ENCODE measurements around the gene ARRDC4. TPM values are rescaled to one million over a fixed set of nuclear protein-coding genes. Genes with fewer than 3 reads are reported as not detected.

ARRDC4 gene
- polyA plus RNA-seq, 1 experiment: 39.6 TPM

- Histone ChIP-seq H3K36me3 (ENCODE audit: control insufficient read depth, insufficient read depth, low read length) (no peaks in the 10 kb centered on the region), H3K4me3 (ENCODE audit: low read depth, low read length) (no peak overlapping the region), H3K27me3 (ENCODE audit: control insufficient read depth, insufficient read depth, low read length) (no peaks in the 10 kb centered on the region)
- POLR2A ChIA-PET: no interaction called here
- DNase-seq (ENCODE audit: low read depth): no peak
- TF ChIP-seq CTCF (IDR thresholded peaks at IDR 0.05; ENCODE audit: insufficient read depth, low read depth, low read length): no peak
- CTCF ChIA-PET: no interaction called here
Measured at GRCh38 chr15:98001663-98002194, 41.2 kb downstream of the ARRDC4 start.

- H3K36me3 ChIP-seq (ENCODE audit: control insufficient read depth, insufficient read depth, low read length): no peaks in the 10 kb centered on the region
- H3K27me3 ChIP-seq (ENCODE audit: control insufficient read depth, insufficient read depth, low read length): no peaks in the 10 kb centered on the region
- no peak overlapping the region for H3K4me3 ChIP-seq (ENCODE audit: low read depth, low read length)
- ChIA-PET POLR2A (no interaction called here), CTCF (no interaction called here)
- no peak for TF ChIP-seq CTCF (IDR thresholded peaks at IDR 0.05; ENCODE audit: insufficient read depth, low read depth, low read length)
- DNase-seq (ENCODE audit: low read depth): no peak
Measured at GRCh38 chr15:98002419-98002818, 41.9 kb downstream of the ARRDC4 start.

GRCh38 chr15:98002866-98003265, 42.4 kb downstream of the ARRDC4 start:
- DNase-seq (ENCODE audit: low read depth): no peak
- Histone ChIP-seq H3K36me3 (ENCODE audit: control insufficient read depth, insufficient read depth, low read length) (no peaks in the 10 kb centered on the region), H3K27me3 (ENCODE audit: control insufficient read depth, insufficient read depth, low read length) (no peaks in the 10 kb centered on the region), H3K4me3 (ENCODE audit: low read depth, low read length) (no peak overlapping the region)
- ChIA-PET CTCF (no interaction called here), POLR2A (no interaction called here)
- no peak for TF ChIP-seq CTCF (IDR thresholded peaks at IDR 0.05; ENCODE audit: insufficient read depth, low read depth, low read length)

- ChIA-PET POLR2A (no interaction called here), CTCF (no interaction called here)
- DNase-seq (ENCODE audit: low read depth): no peak
- Histone ChIP-seq H3K36me3 (ENCODE audit: control insufficient read depth, insufficient read depth, low read length) (no peaks in the 10 kb centered on the region), H3K27me3 (ENCODE audit: control insufficient read depth, insufficient read depth, low read length) (no peaks in the 10 kb centered on the region), H3K4me3 (ENCODE audit: low read depth, low read length) (no peak overlapping the region)
- TF ChIP-seq CTCF (IDR thresholded peaks at IDR 0.05; ENCODE audit: insufficient read depth, low read depth, low read length): no peak
Measured at GRCh38 chr15:98003518-98003917, 43.0 kb downstream of the ARRDC4 start.

GRCh38 chr15:98003996-98004395, 43.5 kb downstream of the ARRDC4 start:
- POLR2A ChIA-PET: no interaction called here
- H3K36me3 ChIP-seq (ENCODE audit: control insufficient read depth, insufficient read depth, low read length): no peaks in the 10 kb centered on the region
- TF ChIP-seq CTCF (IDR thresholded peaks at IDR 0.05; ENCODE audit: insufficient read depth, low read depth, low read length): no peak
- no peak overlapping the region for H3K4me3 ChIP-seq (ENCODE audit: low read depth, low read length)
- CTCF ChIA-PET: no interaction called here
- no peak for DNase-seq (ENCODE audit: low read depth)
- H3K27me3 ChIP-seq (ENCODE audit: control insufficient read depth, insufficient read depth, low read length): no peaks in the 10 kb centered on the region
